ENCODE measurements around the gene VEZF1.
A peak's percentile ranks its signal among the peaks of the same experiment; 100 is the strongest.
"Not testable (repeated sequence)": the region's sequence is repeated elsewhere in the genome, so short reads cannot be mapped to it uniquely, and the experiment has no call there.

VEZF1 gene

GRCh38 chr17:57972151-57972550 is 15.9 kb downstream of the VEZF1 start:
- no peak for DNase-seq

GRCh38 chr17:57971572-57971971 is 16.5 kb downstream of the VEZF1 start:
- no peak for DNase-seq

GRCh38 chr17:57970710-57971109 is 17.3 kb downstream of the VEZF1 start:
- no peak for DNase-seq

DNA sequence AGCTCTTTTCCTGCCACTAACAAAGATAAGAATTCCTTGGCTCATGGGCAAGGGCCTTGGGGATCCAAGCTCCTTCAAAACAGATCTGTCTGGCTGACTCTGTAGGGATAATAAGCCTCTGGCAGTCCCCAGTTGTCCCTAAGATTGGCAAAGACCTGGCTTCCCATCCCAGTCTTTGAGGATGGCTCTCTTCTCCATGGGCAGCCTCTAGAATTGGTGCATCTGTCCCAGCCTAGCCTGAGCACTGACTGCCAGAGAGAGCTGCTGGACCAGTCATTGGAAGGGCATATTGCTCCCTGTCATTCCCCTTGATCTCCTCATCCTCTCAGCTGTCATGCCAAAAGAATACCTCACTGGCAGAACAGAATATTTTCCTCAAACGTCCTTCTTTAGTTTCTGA is 19.6 kb downstream of the VEZF1 start:
- no peak for DNase-seq

DNA sequence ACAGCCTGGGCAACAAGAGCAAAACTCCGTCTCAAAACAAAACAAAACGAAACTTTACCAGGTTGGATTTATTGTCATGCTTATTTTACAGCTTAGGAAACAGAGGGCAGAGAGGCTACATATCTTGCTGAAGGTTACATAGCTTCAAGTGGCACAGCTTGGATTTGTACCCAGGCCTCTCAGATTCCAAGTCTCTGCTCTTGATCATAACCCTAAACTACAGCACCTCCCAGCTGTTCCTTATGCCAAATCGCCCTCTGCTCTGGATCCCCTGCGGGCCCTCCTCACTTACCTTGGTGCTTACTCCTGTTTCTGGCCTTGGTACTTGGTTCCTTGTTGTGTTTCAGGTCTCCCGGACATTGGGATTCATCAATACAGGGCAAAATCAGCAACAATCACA is 21.2 kb downstream of the VEZF1 start:
- no peak for DNase-seq

- no peak for DNase-seq
Observed at GRCh38 chr17:57966246-57966645, 21.8 kb downstream of the VEZF1 start.

- no peak for DNase-seq
Observed at GRCh38 chr17:57965521-57966160, 22.4 kb downstream of the VEZF1 start.

- no peak for DNase-seq
Observed at GRCh38 chr17:57963149-57963511, 24.9 kb downstream of the VEZF1 start.

DNA sequence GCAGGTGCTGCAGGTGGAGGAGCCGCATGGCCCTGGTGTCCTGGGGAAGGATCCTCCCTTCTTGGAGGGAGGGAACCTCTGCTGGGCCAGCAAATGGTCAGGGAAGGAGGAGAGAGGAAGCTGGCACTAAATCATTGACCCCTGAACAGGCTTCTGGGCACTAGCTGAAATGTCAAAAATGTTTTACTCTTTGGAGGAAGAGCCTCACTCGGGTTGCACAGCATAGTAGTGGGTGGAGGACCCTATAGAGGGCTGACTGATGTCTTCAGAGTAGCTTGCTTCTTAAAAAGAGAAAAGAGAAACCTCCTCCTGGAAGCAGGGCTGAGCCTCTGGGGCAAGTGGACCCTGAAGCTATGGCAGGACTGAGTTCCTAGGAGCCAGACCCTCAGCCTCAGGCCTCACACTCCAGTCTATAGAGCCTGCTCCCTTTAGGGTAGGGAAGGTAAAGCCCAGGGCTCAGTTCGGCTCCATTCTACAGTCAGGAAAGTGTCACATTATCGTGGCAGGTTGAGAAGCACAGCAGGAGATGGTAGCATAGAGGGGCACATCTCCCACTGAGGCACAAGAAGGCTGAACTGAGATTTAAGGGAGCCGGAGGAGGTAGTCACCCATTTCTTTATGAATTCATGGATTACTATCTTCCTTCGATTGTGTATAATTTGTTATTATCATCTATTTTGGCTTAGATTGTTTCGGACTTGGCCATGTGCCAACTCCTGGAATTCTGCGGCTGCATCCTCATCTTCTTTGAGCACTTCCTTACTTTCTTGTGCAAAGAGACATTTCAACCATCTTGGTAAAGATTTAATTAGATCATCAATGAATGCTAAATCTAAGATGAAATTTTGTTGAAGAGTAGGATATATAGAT is 25.5 kb downstream of the VEZF1 start:
- no peak for DNase-seq

DNA sequence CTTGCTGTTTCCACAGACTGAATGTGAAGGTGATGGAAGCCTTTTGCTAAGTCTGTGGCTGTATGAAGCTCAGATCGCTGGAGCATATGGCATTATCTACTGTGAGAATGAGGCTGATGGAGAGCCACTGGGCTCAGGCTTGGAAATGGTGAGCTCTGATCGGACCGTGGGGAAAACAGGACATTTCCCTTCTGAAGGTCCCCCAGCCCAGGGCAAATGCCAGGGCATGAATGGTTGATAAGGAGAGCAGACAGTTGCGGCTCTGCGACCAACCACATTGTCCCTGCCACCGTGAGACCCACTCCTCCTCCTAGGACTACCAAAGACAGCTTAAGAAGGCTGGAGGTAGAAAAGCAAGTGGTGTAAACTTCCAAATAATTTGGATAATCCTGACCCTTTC is 28.1 kb downstream of the VEZF1 start:
- no peak for DNase-seq

DNA sequence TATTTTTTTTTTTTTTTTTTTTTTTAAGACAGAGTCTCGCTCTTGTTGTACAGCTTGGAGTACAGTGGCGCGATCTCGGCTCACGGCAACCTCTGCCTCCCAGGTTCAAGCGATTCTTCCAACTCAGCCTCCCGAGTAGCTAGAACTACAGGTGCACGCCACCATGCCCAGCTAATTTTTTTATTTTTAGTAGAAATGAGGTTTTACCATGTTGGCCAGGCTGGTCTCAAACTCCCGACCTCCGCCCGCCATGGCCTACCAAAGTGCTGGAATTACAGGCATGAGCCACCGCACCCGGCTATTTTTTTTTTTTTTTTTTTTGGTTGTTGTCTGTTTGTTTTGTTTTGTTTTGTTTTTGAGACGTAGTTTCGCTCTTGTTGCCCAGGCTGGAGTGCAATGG is 29.7 kb downstream of the VEZF1 start:
- not testable (repeated sequence) for DNase-seq

DNA sequence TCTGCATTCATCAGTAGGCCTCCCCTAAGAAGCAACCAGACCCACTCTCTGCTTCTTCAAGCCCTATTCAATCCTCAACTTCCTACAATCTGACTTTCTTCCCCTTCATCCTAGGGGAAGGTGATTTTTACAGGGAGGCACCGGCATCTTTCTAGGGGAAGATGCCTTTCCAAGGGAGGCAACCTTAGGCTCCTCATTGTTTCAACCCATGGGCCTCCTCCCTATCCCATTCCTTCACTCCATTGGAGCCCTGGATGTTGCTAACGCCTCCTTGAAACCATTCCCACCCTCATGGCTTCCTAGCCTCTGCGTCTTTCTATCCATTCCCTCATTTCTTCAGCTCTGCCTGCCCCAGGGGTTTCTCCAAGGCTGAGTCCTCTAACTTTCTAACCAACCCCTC is 30.2 kb downstream of the VEZF1 start:
- DNase-seq, result no peak

- no peak for DNase-seq
Observed at GRCh38 chr17:57957120-57957850, 30.8 kb downstream of the VEZF1 start.

GRCh38 chr17:57956291-57957119 is 31.5 kb downstream of the VEZF1 start:
- peak; percentile 30 for DNase-seq

- DNase-seq, result peak; percentile 59
Observed at GRCh38 chr17:57955183-57955931, 32.7 kb downstream of the VEZF1 start, which contains the start of gene CUEDC1. TSS of gene CUEDC1 (minus strand) at chr17:57955412. CDS start at chr17:57885564, 69,848 bp downstream.

GRCh38 chr17:57954397-57955182 is 33.5 kb downstream of the VEZF1 start:
- no peak for DNase-seq

DNA sequence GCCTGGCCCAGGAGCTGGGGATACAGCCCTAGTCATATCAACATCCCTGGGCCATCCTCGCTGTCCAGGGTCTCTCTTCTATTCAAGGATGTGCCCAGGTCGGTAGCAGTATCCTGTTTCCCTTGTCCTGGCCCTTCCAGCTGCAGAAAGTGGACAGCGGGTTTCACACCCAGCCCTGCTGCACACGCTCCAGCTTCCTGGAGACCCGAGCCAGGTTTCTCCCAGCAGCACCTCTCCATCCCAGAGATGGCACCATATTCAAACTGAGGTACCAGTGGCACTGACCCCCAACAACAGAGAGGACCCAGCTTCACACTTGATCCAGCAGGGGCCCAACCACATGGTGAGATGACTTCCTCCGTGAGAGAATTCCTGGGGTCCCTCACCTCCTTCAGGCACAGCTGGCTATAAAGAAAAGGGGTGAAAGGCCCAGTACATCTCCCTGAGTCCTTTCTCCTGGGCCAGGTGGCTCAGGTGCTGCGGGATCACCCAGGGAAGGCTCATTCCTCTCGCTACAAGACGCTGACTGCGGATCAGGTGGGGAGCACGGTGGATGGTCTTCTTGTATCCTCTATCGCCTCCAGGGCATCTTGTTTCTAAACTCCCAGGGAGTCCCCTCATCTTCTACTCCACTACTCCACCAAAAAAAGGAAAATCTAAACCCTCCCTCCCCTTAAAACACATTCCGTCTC is 34.2 kb downstream of the VEZF1 start:
- no peak for DNase-seq

GRCh38 chr17:57953219-57953618 is 34.8 kb downstream of the VEZF1 start:
- no peak for DNase-seq

- DNase-seq, result no peak
Observed at GRCh38 chr17:57949649-57950048, 38.4 kb downstream of the VEZF1 start.
